SH-SY5Y (cell line): Measurements from ENCODE around the gene SVEP1.

Experiments
- GATA2 ChIP-seq: IDR thresholded peaks from 2 replicates; pipeline ENCODE4 v1.6.1; 2011; ENCODE audit warnings: mild to moderate bottlenecking, low read depth, low read length
- GATA3 ChIP-seq: IDR thresholded peaks from 2 replicates; pipeline ENCODE4 v1.6.1; 2011; ENCODE audit warnings: low read depth, mild to moderate bottlenecking, low read length, moderate library complexity

DNA sequence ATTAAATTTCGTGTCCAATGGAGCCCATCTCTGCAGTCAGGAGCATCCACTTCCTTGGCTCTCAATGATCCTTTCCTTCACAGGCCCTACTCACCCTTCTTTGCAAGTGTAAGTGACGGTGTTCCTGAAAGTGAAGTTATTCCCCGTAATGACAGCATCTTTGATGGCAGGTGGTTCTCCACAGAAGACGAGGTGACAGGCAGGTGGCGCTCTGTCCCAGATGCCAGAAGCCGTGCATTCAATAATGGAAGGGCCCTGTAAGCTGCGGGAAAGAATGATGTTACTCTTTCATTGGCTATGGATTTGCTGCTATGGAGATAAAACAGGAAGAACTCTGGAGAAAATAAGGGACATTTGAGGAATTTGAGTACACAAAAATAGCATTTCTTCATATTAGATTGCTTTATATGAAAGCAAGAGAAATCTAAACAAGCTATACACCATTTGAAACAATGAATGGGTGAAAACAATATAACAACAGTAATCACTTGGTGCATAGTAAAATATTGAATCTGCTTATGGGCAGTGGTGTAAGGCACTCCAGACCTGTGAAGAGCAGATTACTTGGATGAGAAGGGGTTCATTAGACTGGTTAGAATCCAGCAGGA lies 151.9 kb downstream of the SVEP1 start:
- TF ChIP-seq GATA2 (no peak), GATA3 (no peak)
